GM23338 (cell line): Measurements from ENCODE around the gene ADAMTSL2.

Experiments
- CREB1 ChIP-seq: fragments of 250-450 bp; sonication (Bioruptor Pico); IDR thresholded peaks from 2 replicates; pipeline ENCODE4 v1.5.0; 2020; ENCODE audit warnings: low read depth, mild to moderate bottlenecking, moderate library complexity
- EZH2 ChIP-seq: fragments of 200-600 bp; sonication (generic); IDR thresholded peaks from one replicate; pipeline ENCODE4 v1.8.0; 2017; ENCODE audit warnings: antibody characterized with exemption, mild to moderate bottlenecking, low read depth; ENCODE audit not compliant: unreplicated experiment
- JUNB ChIP-seq: IDR thresholded peaks from one replicate; pipeline ENCODE4 v1.6.1; 2016; ENCODE audit warnings: antibody characterized with exemption; ENCODE audit not compliant: unreplicated experiment
- POLR2AphosphoS5 ChIP-seq: IDR thresholded peaks from 2 replicates; pipeline ENCODE4 v1.6.1; 2016; ENCODE audit warnings: antibody characterized with exemption, low read depth
- STAT1 ChIP-seq: IDR thresholded peaks from one replicate; pipeline ENCODE4 v1.6.1; 2016; ENCODE audit warnings: antibody characterized with exemption; ENCODE audit not compliant: unreplicated experiment
- TF ChIP-seq, protein P1 (sequence below), 2 experiments: fragments of 200-600 bp in 1 of 2; sonication (generic) in 1 of 2; conservative IDR thresholded peaks; 2 replicates each; pipeline versions ENCODE4 v1.5.1 to v1.6.1; 2016 to 2017; ENCODE audit warnings: antibody characterized with exemption in 2 of 2, low read depth in 2 of 2, mild to moderate bottlenecking in 2 of 2, moderate library complexity in 1 of 2

DNA sequence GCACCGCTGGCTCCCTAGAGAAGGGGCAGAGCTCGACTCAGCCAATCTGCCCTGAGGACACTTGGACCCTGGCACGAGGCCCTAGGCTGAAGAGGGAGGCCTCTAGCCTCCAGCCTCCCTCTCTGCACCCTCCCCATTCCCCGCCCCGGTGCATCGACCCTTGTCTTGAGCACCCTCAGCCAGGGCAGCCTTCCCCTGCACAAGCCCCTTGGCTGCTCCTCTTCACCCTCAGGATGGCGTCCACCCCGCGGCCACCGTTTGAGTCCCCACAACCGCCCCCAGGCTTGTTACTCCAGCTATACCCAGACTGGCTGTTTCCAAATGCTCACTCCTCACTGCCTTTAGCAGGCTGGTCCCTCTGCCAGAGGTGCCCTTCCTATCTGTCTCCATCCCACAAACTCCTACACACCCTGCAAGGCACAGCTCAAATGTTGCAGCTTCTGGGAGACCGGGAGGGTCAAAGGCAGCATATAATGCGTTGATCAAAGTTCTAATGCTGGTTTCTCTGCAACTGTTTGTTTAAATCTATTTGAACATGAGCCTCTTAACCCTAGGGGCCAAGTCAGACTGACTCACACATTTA lies 81.2 kb downstream of the ADAMTSL2 start:
- TF ChIP-seq, protein P1, sequence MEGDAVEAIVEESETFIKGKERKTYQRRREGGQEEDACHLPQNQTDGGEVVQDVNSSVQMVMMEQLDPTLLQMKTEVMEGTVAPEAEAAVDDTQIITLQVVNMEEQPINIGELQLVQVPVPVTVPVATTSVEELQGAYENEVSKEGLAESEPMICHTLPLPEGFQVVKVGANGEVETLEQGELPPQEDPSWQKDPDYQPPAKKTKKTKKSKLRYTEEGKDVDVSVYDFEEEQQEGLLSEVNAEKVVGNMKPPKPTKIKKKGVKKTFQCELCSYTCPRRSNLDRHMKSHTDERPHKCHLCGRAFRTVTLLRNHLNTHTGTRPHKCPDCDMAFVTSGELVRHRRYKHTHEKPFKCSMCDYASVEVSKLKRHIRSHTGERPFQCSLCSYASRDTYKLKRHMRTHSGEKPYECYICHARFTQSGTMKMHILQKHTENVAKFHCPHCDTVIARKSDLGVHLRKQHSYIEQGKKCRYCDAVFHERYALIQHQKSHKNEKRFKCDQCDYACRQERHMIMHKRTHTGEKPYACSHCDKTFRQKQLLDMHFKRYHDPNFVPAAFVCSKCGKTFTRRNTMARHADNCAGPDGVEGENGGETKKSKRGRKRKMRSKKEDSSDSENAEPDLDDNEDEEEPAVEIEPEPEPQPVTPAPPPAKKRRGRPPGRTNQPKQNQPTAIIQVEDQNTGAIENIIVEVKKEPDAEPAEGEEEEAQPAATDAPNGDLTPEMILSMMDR (conservative IDR thresholded peaks at IDR 0.05; ENCODE audit: low read depth in 2 of 2) = no peak
- no peak for TF ChIP-seq JUNB
- TF ChIP-seq STAT1 = no peak
- TF ChIP-seq EZH2 = no peak
- TF ChIP-seq CREB1 (CRISPR knock-in tag) = no peak
- TF ChIP-seq POLR2AphosphoS5 = no peak
